ENCODE data around the gene SLC19A2. TPM values are rescaled to one million over a fixed set of nuclear protein-coding genes. Genes with fewer than 3 reads are reported as not detected.

The SLC19A2 gene
- polyA plus RNA-seq, 1 of the 3 experiments (the other 2 are of a cell fraction), result 3.4 TPM

DNA sequence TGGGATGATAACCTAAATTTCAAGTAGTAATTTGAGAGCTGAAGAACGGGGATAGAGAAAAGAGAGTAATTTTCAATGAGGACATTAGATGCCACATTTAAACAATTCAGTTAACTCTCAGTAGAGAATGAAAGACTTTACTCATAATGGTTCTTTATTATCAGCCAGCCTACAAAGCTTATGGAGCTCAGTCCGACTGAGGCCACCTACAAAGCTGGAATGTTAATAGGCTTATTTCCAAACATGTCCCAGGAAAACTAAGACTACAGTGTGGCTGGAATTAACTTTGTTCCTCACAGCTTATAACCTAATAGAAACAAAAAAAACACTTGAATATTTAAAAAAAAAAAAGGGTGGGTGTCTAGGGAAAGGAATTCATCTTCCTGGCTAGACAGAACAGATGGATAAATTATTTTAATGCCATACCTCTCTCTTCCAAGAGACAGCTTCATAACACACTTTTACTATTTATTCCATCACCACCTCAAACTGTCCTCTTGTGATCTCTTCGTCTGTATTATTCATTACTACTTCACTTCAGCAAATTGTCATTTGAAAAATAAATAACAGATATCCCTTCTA lies 9.8 kb downstream of the SLC19A2 start:
- peaks cover 0 to 13% of the 10 kb centered on the region in 2 experiments for H3K36me3 ChIP-seq (replicated peaks in 1 of 2; ENCODE audit: control insufficient read depth in 1 of 2, insufficient read depth in 2 of 2, low read length in 1 of 2)
- POLR2A ChIA-PET, result no interaction called here
- no peak overlapping the region for H3K27ac ChIP-seq (ENCODE audit: low read depth in 2 of 2, low read length in 1 of 2)
- H3K79me2 ChIP-seq (ENCODE audit: insufficient read depth), result peaks cover 6% of the 10 kb centered on the region; the same call in 1 of the 2 replicates
- no peaks in the 10 kb centered on the region; a peak in 1 of 4 replicates for H3K4me1 ChIP-seq (ENCODE audit: control insufficient read depth in 1 of 2, insufficient read depth in 2 of 2, low read depth in 1 of 2, low read length in 1 of 2)
- CTCF ChIA-PET, result interaction anchor here (0.9 to 1.5 kb wide), 2 partner anchors 34 to 70 kb away, joined by 3 to 5 read pairs; no protein-coding TSS in a partner anchor
- H3F3A ChIP-seq (replicated peaks; ENCODE audit: insufficient read depth), result no peaks in the 10 kb centered on the region
- no peak overlapping the region for H3K4me3 ChIP-seq (ENCODE audit: low read depth in 2 of 2, low read length in 1 of 2)
- no peak overlapping the region for H2AFZ ChIP-seq (ENCODE audit: low read depth)
- no peaks in the 10 kb centered on the region for H3K9me3 ChIP-seq
- H3K4me2 ChIP-seq, result no peak overlapping the region
- H3K9me2 ChIP-seq, result no peaks in the 10 kb centered on the region
- no peaks in the 10 kb centered on the region for H4K20me1 ChIP-seq (ENCODE audit: insufficient read depth)
- 86% methylated on average over 3 of the region's 3 CpGs for WGBS (ENCODE audit: low lambda C conversion rate)
- no peak for DNase-seq
- TF ChIP-seq SMC3 (IDR thresholded peaks at IDR 0.05; ENCODE audit: low read depth, low read length) (no peak), FOXJ3 (CRISPR knock-in tag; IDR thresholded peaks at IDR 0.05) (no peak), FOXM1 (IDR thresholded peaks at IDR 0.05; ENCODE audit: low read depth) (no peak), GABPA (IDR thresholded peaks at IDR 0.05; ENCODE audit: low read depth) (no peak), RCOR1 (IDR thresholded peaks at IDR 0.05; ENCODE audit: low read length) (no peak), EP300 (IDR thresholded peaks at IDR 0.05; ENCODE audit: borderline replicate concordance in 1 of 2, low read depth in 1 of 2, low read length in 1 of 2) (no peak), CHD2 (IDR thresholded peaks at IDR 0.05; ENCODE audit: low read length, partially characterized antibody) (no peak), MXI1 (IDR thresholded peaks at IDR 0.05; ENCODE audit: low read depth, low read length) (no peak), RAD21 (IDR thresholded peaks at IDR 0.05; ENCODE audit: low read length) (no peak), YY1 (IDR thresholded peaks at IDR 0.05; ENCODE audit: low read depth) (no peak)
- TF ChIP-seq, protein P1, sequence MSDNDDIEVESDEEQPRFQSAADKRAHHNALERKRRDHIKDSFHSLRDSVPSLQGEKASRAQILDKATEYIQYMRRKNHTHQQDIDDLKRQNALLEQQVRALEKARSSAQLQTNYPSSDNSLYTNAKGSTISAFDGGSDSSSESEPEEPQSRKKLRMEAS (IDR thresholded peaks at IDR 0.05; ENCODE audit: low read depth), result no peak
- TF ChIP-seq, protein P2, sequence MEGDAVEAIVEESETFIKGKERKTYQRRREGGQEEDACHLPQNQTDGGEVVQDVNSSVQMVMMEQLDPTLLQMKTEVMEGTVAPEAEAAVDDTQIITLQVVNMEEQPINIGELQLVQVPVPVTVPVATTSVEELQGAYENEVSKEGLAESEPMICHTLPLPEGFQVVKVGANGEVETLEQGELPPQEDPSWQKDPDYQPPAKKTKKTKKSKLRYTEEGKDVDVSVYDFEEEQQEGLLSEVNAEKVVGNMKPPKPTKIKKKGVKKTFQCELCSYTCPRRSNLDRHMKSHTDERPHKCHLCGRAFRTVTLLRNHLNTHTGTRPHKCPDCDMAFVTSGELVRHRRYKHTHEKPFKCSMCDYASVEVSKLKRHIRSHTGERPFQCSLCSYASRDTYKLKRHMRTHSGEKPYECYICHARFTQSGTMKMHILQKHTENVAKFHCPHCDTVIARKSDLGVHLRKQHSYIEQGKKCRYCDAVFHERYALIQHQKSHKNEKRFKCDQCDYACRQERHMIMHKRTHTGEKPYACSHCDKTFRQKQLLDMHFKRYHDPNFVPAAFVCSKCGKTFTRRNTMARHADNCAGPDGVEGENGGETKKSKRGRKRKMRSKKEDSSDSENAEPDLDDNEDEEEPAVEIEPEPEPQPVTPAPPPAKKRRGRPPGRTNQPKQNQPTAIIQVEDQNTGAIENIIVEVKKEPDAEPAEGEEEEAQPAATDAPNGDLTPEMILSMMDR (IDR thresholded peaks at IDR 0.05), result no peak
- TF ChIP-seq, protein P3, sequence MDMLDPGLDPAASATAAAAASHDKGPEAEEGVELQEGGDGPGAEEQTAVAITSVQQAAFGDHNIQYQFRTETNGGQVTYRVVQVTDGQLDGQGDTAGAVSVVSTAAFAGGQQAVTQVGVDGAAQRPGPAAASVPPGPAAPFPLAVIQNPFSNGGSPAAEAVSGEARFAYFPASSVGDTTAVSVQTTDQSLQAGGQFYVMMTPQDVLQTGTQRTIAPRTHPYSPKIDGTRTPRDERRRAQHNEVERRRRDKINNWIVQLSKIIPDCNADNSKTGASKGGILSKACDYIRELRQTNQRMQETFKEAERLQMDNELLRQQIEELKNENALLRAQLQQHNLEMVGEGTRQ (IDR thresholded peaks at IDR 0.05; ENCODE audit: borderline replicate concordance, low read depth, low read length), result no peak
- H3K9ac ChIP-seq, result no peak overlapping the region
- H3K27me3 ChIP-seq (ENCODE audit: insufficient read depth), result no peaks in the 10 kb centered on the region

DNA sequence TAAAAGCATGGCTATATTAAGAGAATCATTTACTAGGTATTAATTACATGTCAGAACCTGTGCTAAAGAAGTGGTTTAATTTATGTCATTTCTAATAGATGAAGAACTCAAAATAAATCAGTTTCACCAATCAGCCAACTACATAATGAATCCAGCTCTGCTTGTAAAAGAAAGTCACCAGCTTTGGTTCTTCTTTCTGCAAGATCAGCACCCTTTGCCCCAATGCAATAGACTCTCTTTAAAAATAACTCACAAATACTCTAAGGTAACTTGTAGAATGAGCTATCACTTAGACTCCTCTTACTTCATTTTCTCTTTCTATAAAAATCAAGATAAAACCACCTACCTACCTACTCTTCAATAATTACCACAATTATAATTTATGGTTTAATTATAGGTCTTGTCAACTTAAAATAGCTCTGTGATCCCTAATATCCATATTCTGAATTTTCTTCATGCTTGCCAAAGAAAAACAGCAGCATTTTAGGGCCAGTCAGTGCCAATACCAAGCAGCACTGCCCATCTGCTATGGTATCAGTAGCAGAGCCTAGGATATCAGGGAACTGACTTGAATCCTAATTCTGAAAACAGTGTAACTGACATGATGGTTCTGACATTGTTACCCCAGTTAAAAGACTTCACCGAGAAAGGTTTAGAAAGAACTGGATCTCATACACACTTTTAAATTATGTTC lies 11.3 kb downstream of the SLC19A2 start:
- no peak overlapping the region for H3K4me3 ChIP-seq (ENCODE audit: low read depth in 2 of 2, low read length in 1 of 2)
- no peak overlapping the region for H3K4me2 ChIP-seq
- no peak for DNase-seq
- H3K27me3 ChIP-seq (ENCODE audit: insufficient read depth), result no peaks in the 10 kb centered on the region
- ChIA-PET POLR2A (no interaction called here), CTCF (interaction anchor here (1.5 kb wide), 1 partner anchor 71 kb away, joined by 8 read pairs; no protein-coding TSS in a partner anchor)
- no peaks in the 10 kb centered on the region for H3F3A ChIP-seq (replicated peaks; ENCODE audit: insufficient read depth)
- 100% methylated on average over 1 of the region's 1 CpG for WGBS (ENCODE audit: low lambda C conversion rate)
- no peaks in the 10 kb centered on the region for H3K9me2 ChIP-seq
- no peaks in the 10 kb centered on the region for H4K20me1 ChIP-seq (ENCODE audit: insufficient read depth)
- no peaks in the 10 kb centered on the region; the same call in 1 of the 2 replicates for H3K79me2 ChIP-seq (ENCODE audit: insufficient read depth)
- H3K9ac ChIP-seq, result no peak overlapping the region
- no peak overlapping the region for H2AFZ ChIP-seq (ENCODE audit: low read depth)
- H3K4me1 ChIP-seq (ENCODE audit: control insufficient read depth in 1 of 2, insufficient read depth in 2 of 2, low read depth in 1 of 2, low read length in 1 of 2), result no peaks in the 10 kb centered on the region; a peak in 1 of 4 replicates
- H3K9me3 ChIP-seq, result no peaks in the 10 kb centered on the region
- no peak overlapping the region for H3K27ac ChIP-seq (ENCODE audit: low read depth in 2 of 2, low read length in 1 of 2)
- H3K36me3 ChIP-seq (replicated peaks in 1 of 2; ENCODE audit: control insufficient read depth in 1 of 2, insufficient read depth in 2 of 2, low read length in 1 of 2), result peaks cover 0 to 20% of the 10 kb centered on the region in 2 experiments
- no peak for TF ChIP-seq NFIC (IDR thresholded peaks at IDR 0.05; ENCODE audit: borderline replicate concordance)
- TF ChIP-seq SMC3 (IDR thresholded peaks at IDR 0.05; ENCODE audit: low read depth, low read length), result no peak
- TF ChIP-seq NRF1 (IDR thresholded peaks at IDR 0.05; ENCODE audit: low read depth, low read length), result no peak
- no peak for TF ChIP-seq GABPA (IDR thresholded peaks at IDR 0.05; ENCODE audit: low read depth)
- no peak for TF ChIP-seq RFX5 (IDR thresholded peaks at IDR 0.05; ENCODE audit: low read length)
- no peak for TF ChIP-seq FOSL2 (IDR thresholded peaks at IDR 0.05; ENCODE audit: borderline replicate concordance, low read depth)
- no peak for TF ChIP-seq TEAD4 (IDR thresholded peaks at IDR 0.05; ENCODE audit: borderline replicate concordance, insufficient read depth)
- TF ChIP-seq, protein P1 (IDR thresholded peaks at IDR 0.05; ENCODE audit: low read depth), result no peak
- TF ChIP-seq MXI1 (IDR thresholded peaks at IDR 0.05; ENCODE audit: low read depth, low read length), result no peak
- TF ChIP-seq, protein P3 (IDR thresholded peaks at IDR 0.05; ENCODE audit: borderline replicate concordance, low read depth, low read length), result no peak

All from SK-N-SH (cell line).